Endothelial cell of umbilical vein (primary cell): ENCODE data around the gene RAPGEF3. TPM values are rescaled to one million over a fixed set of nuclear protein-coding genes. Genes with fewer than 3 reads are reported as not detected.

ENCODE experiments used
- BruUV-seq: library from RNA; stranded (reverse); fragments of 400-500 nt; replicated peaks from 2 replicates; lab custom pipeline; 2021; lab: Mats Ljungman, UMichigan
- CTCF ChIA-PET: fragments of 300-600, 350-600 bp; sonication (Branson Sonifier 250); formaldehyde crosslinking; loops from one replicate; lab custom pipeline; 2021; ENCODE audit warnings: antibody characterized with exemption, inconsistent platforms; lab: Charles Lee
- POLR2A ChIA-PET: fragments of 300-600, 350-600 bp; sonication (Branson Sonifier 250); formaldehyde crosslinking; loops from one replicate; lab custom pipeline; 2021; ENCODE audit warnings: antibody characterized with exemption, inconsistent platforms; lab: Charles Lee
- DNase-seq: peaks from one replicate; pipeline ENCODE4 v3.0.0-alpha.2; 2011; ENCODE audit warnings: low read depth, low spot score
- FAIRE-seq: peaks from 2 replicates; lab custom pipeline; 2011; peaks lifted over from hg19 to GRCh38; lab: Jason Lieb, UNC
- H2AFZ ChIP-seq: 2 replicates; pipeline ENCODE4 v1.6.0; 2012; ENCODE audit warnings: low read depth, low read length, control low read depth, inconsistent platforms
- H3K27ac ChIP-seq: 2 replicates; pipeline ENCODE4 v1.5.1; 2011; ENCODE audit warnings: low read depth, mild to moderate bottlenecking, control low read depth, low read length, moderate library complexity; ENCODE audit not compliant: insufficient read depth
- H3K27me3 ChIP-seq, 2 experiments: 2 replicates each; pipeline versions ENCODE4 v1.6.0 to v1.6.1; 2011; ENCODE audit warnings: low read length in 2 of 2, mixed read lengths in 1 of 2; ENCODE audit not compliant: control insufficient read depth in 2 of 2, insufficient read depth in 2 of 2
- H3K36me3 ChIP-seq, 2 experiments: 2 replicates in 1 of 2; 3 replicates in 1 of 2; pipeline ENCODE4 v1.5.1; 2011; ENCODE audit warnings: low read length in 2 of 2, mild to moderate bottlenecking in 1 of 2, moderate library complexity in 1 of 2; ENCODE audit not compliant: control insufficient read depth in 2 of 2, insufficient read depth in 2 of 2; ENCODE audit errors: extremely low read depth in 1 of 2
- H3K4me1 ChIP-seq: 3 replicates; pipeline ENCODE4 v1.5.1; 2011; ENCODE audit warnings: mild to moderate bottlenecking, low read length; ENCODE audit not compliant: control insufficient read depth, insufficient read depth; ENCODE audit errors: extremely low read depth
- H3K4me2 ChIP-seq: 2 replicates; pipeline ENCODE4 v1.6.1; 2011; ENCODE audit warnings: low read length, control low read depth, mixed read lengths; ENCODE audit not compliant: insufficient read depth
- H3K4me3 ChIP-seq, 3 experiments: fragments of 200-600 bp in 1 of 3; sonication (generic), shearing (Covaris generic) in 1 of 3; replicated peaks in 1 of 3; 2 replicates each; pipeline ENCODE4 v1.5.1; 2011 to 2016; ENCODE audit warnings: control low read depth in 3 of 3, low read length in 3 of 3, mild to moderate bottlenecking in 2 of 3, inconsistent platforms in 1 of 3, low read depth in 1 of 3, moderate library complexity in 1 of 3; ENCODE audit not compliant: insufficient read depth in 1 of 3
- H3K79me2 ChIP-seq: 2 replicates; pipeline ENCODE4 v1.6.0; 2012; ENCODE audit warnings: low read length, inconsistent platforms; ENCODE audit not compliant: control insufficient read depth, insufficient read depth
- H3K9ac ChIP-seq: replicated peaks from 2 replicates; pipeline ENCODE3; 2011; ENCODE audit warnings: low read length, control low read depth; ENCODE audit not compliant: insufficient read depth; ENCODE audit errors: extremely low read depth
- H3K9me1 ChIP-seq: replicated peaks from 3 replicates; pipeline ENCODE4 v1.6.0; 2011; ENCODE audit warnings: mild to moderate bottlenecking, low read length; ENCODE audit not compliant: control insufficient read depth, insufficient read depth; ENCODE audit errors: extremely low read depth
- H3K9me3 ChIP-seq: replicated peaks from 2 replicates; pipeline ENCODE4 v1.5.1; 2012; ENCODE audit warnings: low read length, inconsistent platforms; ENCODE audit not compliant: control insufficient read depth, insufficient read depth
- H4K20me1 ChIP-seq: replicated peaks from 2 replicates; pipeline ENCODE3; 2011; ENCODE audit warnings: mild to moderate bottlenecking, low read length; ENCODE audit not compliant: control insufficient read depth, insufficient read depth; ENCODE audit errors: extremely low read depth
- EZH2 ChIP-seq: IDR thresholded peaks from 2 replicates; pipeline ENCODE4 v1.6.1; 2012; ENCODE audit warnings: borderline replicate concordance, low read depth, mild to moderate bottlenecking, moderate library complexity, low read length, inconsistent platforms; ENCODE audit not compliant: severe bottlenecking
- FOS ChIP-seq: IDR thresholded peaks from 2 replicates; pipeline ENCODE4 v1.6.1; 2011; ENCODE audit warnings: mild to moderate bottlenecking, low read length, moderate library complexity, borderline replicate concordance; ENCODE audit not compliant: insufficient read depth
- GATA2 ChIP-seq: IDR thresholded peaks from 2 replicates; pipeline ENCODE4 v1.7.0; 2011; ENCODE audit warnings: low read depth, mild to moderate bottlenecking, moderate library complexity, mixed read lengths, low read length; ENCODE audit not compliant: insufficient read length, insufficient read depth
- JUN ChIP-seq: IDR thresholded peaks from 2 replicates; pipeline ENCODE4 v1.6.1; 2011; ENCODE audit warnings: borderline replicate concordance, low read depth; ENCODE audit not compliant: insufficient read length, insufficient read depth
- MYC ChIP-seq: IDR thresholded peaks from one replicate; pipeline ENCODE4 v1.6.1; 2011; ENCODE audit warnings: mild to moderate bottlenecking, low read depth, low read length
- POLR2A ChIP-seq: IDR thresholded peaks from 2 replicates; pipeline ENCODE4 v1.6.1; 2012; ENCODE audit warnings: low read depth, mild to moderate bottlenecking, control low read depth, low read length
- POLR2AphosphoS5 ChIP-seq: IDR thresholded peaks from 2 replicates; pipeline ENCODE4 v1.6.1; 2012; ENCODE audit warnings: low read depth, mild to moderate bottlenecking, control low read depth, low read length, moderate library complexity; ENCODE audit not compliant: insufficient read depth
- dilution Hi-C: fragments of 300-500 bp; cut with MboI; formaldehyde crosslinking; loops from one replicate; pipeline ENCODE4 v1.15.0; 2019; ENCODE audit warnings: low sequenced_read_pairs; ENCODE audit not compliant: extremely low pct_ligation_motif_present
- intact Hi-C: fragments of 100-400 bp; cut with micrococcal nuclease; formaldehyde crosslinking; loops from one replicate; pipeline ENCODE4 v1.10.0; 2022
- polyA plus RNA-seq, 4 experiments: library from polyadenylated mRNA; depleted of rRNA in 3 of 4; stranded (reverse) in 3 of 4; unstranded in 1 of 4; fragments of >200 nt; gene quantifications; 2 replicates each; pipeline versions ENCODE4 v1.2.1 to v1.2.3, GENCODE V29; 2011 to 2012; ENCODE audit warnings: missing spikeins in 1 of 4
- total RNA-seq: library from RNA; stranded (reverse); gene quantifications from 2 replicates; pipeline ENCODE4 v1.2.3, GENCODE V29; 2021
- TF ChIP-seq, protein P1 (sequence below): IDR thresholded peaks from 2 replicates; pipeline ENCODE4 v1.6.1; 2011; ENCODE audit not compliant: insufficient read depth, insufficient read length
- TF ChIP-seq, protein P2 (sequence below), 2 donors: IDR thresholded peaks; 1 replicate in 1 of 2; 2 replicates in 1 of 2; pipeline ENCODE4 v1.5.1; 2011; ENCODE audit warnings: low read length in 2 of 2, mild to moderate bottlenecking in 2 of 2, moderate library complexity in 2 of 2, control low read depth in 1 of 2, inconsistent platforms in 1 of 2, low read depth in 1 of 2; ENCODE audit not compliant: insufficient read depth in 1 of 2; ENCODE audit errors: extremely low read depth in 1 of 2

RAPGEF3 gene
- total and polyA plus RNA-seq, 2 donors (not counting 3 experiments of a cell fraction or from before 2014, with no cell fraction given): 34.5 to 55.1 TPM

DNA sequence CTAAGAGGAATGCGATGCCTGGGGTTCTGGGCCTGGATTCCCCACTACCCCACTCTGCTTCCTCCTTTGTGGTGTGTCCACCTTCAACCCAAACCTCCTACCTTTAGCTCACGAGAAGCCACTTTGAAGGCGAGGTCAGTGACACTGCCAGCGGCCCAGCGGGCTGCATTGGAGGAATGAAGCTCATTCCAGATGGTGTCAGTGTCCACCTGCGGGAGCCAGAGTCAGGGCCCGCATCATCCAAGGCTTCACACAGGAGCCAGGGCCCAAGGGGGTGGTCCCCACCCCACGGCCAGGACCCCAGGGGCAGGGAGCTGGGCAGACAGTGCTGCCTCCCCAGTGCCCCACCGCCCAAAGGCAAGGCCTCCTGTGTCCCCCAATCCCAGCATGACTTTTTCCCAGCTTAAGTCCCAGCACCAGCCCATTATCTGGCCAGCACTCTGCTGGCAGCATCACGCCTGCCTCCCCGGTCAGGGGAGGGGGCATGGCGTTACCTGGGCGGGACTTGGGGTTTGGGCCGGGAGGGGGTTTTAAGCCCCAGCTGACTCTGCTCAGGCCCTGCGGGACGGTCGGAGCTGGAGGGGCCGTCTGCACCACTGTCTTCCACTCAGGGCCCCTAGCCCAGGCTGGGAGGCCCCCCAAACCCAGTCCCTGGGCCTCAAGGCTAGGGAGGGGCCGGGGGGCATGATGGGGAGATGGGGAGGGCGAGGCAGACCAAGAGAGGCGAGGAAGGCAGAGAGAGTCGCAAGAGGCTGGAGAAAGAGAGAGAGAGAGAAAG, 31.2 kb upstream of the RAPGEF3 start:
- Histone ChIP-seq H3K27me3 (no peaks in the 10 kb centered on the region), H3K9me3 (no peaks in the 10 kb centered on the region), H4K20me1 (no peaks in the 10 kb centered on the region), H3K4me1 (no peaks in the 10 kb centered on the region), H3K4me2 (no peak overlapping the region), H3K9me1 (no peaks in the 10 kb centered on the region), H2AFZ (no peak overlapping the region), H3K27ac (no peak overlapping the region), H3K4me3 (no peak overlapping the region), H3K9ac (no peak overlapping the region), H3K79me2 (peaks cover 2% of the 10 kb centered on the region), H3K36me3 (peaks cover 44 to 86% of the 10 kb centered on the region in 2 experiments)
- no peak for FAIRE-seq
- no TSS peak for BruUV-seq
- DNase-seq: no peak
- intact Hi-C loops: no loop called here
- ChIA-PET POLR2A (no interaction called here), CTCF (interaction anchor here (1.0 to 15.8 kb wide), 6 partner anchors 11 to 72 kb away, joined by 4 to 427 read pairs (median 4); no protein-coding TSS in a partner anchor)
- dilution Hi-C loops: no loop called here
- TF ChIP-seq, protein P1, sequence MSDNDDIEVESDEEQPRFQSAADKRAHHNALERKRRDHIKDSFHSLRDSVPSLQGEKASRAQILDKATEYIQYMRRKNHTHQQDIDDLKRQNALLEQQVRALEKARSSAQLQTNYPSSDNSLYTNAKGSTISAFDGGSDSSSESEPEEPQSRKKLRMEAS: no peak
- TF ChIP-seq, protein P2, sequence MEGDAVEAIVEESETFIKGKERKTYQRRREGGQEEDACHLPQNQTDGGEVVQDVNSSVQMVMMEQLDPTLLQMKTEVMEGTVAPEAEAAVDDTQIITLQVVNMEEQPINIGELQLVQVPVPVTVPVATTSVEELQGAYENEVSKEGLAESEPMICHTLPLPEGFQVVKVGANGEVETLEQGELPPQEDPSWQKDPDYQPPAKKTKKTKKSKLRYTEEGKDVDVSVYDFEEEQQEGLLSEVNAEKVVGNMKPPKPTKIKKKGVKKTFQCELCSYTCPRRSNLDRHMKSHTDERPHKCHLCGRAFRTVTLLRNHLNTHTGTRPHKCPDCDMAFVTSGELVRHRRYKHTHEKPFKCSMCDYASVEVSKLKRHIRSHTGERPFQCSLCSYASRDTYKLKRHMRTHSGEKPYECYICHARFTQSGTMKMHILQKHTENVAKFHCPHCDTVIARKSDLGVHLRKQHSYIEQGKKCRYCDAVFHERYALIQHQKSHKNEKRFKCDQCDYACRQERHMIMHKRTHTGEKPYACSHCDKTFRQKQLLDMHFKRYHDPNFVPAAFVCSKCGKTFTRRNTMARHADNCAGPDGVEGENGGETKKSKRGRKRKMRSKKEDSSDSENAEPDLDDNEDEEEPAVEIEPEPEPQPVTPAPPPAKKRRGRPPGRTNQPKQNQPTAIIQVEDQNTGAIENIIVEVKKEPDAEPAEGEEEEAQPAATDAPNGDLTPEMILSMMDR (IDR thresholded peaks at IDR 0.05; ENCODE audit: extremely low read depth in 1 of 2, insufficient read depth in 1 of 2, low read depth in 1 of 2, low read length in 2 of 2): no peak
- TF ChIP-seq EZH2 (no peak), GATA2 (no peak), FOS (no peak), POLR2A (no peak), JUN (no peak), MYC (no peak), POLR2AphosphoS5 (no peak)
